GM12878 (cell line): Measurements from ENCODE around the gene P3H3. TPM values are rescaled to one million over a fixed set of nuclear protein-coding genes. Genes with fewer than 3 reads are reported as not detected.

Experiments
- ATAC-seq: fragments of 200-7000 bp; cut with Tn5 transposase; 3 replicates; pipeline ENCODE4 v1.9.1; 2020; ENCODE audit warnings: mild to moderate bottlenecking, moderate library complexity
- BruUV-seq: library from RNA; stranded (reverse); fragments of 400-500 nt; replicated peaks from 2 replicates; lab custom pipeline; 2021; lab: Mats Ljungman, UMichigan
- CTCF ChIA-PET: fragments of 300-600 bp; sonication (Branson Sonifier 250); formaldehyde crosslinking; extraction: SDS; loops from one replicate; lab custom pipeline; 2021; ENCODE audit warnings: inconsistent platforms; lab: Yijun Ruan, JAX
- POLR2A ChIA-PET: fragments of 350-600 bp; formaldehyde crosslinking; extraction: SDS; loops from one replicate; lab custom pipeline; 2021; ENCODE audit warnings: inconsistent platforms; lab: Charles Lee
- RAD21 ChIA-PET: fragments of 300-600 bp; sonication (Branson Sonifier 250); formaldehyde crosslinking; loops from one replicate; lab custom pipeline; 2023; ENCODE audit warnings: antibody characterized with exemption; ENCODE audit not compliant: unreplicated experiment; lab: Charles Lee
- SMC1A ChIA-PET: fragments of 300-600 bp; sonication (Branson Sonifier 250); formaldehyde crosslinking; loops from one replicate; lab custom pipeline; 2023; ENCODE audit not compliant: unreplicated experiment, uncharacterized antibody; lab: Charles Lee
- DNase-seq: peaks from one replicate; pipeline ENCODE4 v3.0.0-alpha.2; 2011; ENCODE audit warnings: low read depth, low spot score
- FAIRE-seq: peaks from 3 replicates; lab custom pipeline; 2011; peaks lifted over from hg19 to GRCh38; lab: Jason Lieb, UNC
- H2AFZ ChIP-seq: 2 replicates; pipeline ENCODE4 v1.6.0; 2011; ENCODE audit warnings: low read depth, low read length, control low read depth; ENCODE audit not compliant: control insufficient read depth
- H3K27ac ChIP-seq: 2 replicates; pipeline ENCODE4 v1.5.1; 2011; ENCODE audit warnings: control low read depth; ENCODE audit not compliant: control insufficient read depth, insufficient read depth
- H3K27me3 ChIP-seq, 2 experiments: replicated peaks in 1 of 2; 2 replicates each; pipeline versions ENCODE4 v1.6.0 to v1.6.1; 2011; ENCODE audit warnings: low read length in 1 of 2; ENCODE audit not compliant: control insufficient read depth in 2 of 2, insufficient read depth in 2 of 2
- H3K36me3 ChIP-seq, 2 experiments: 2 replicates each; pipeline ENCODE4 v1.5.1; 2011; ENCODE audit warnings: low read length in 1 of 2; ENCODE audit not compliant: control insufficient read depth in 2 of 2, insufficient read depth in 2 of 2
- H3K4me1 ChIP-seq: 2 replicates; pipeline ENCODE4 v1.6.1; 2011; ENCODE audit warnings: mild to moderate bottlenecking, low read length, moderate library complexity, mixed read lengths; ENCODE audit not compliant: control insufficient read depth, insufficient read depth
- H3K4me2 ChIP-seq: 2 replicates; pipeline ENCODE4 v1.6.0; 2011; ENCODE audit warnings: control low read depth; ENCODE audit not compliant: control insufficient read depth, insufficient read depth
- H3K4me3 ChIP-seq: fragments of 200-600 bp; sonication (generic); 2 replicates; pipeline ENCODE4 v1.5.1; 2016
- H3K79me2 ChIP-seq: 2 replicates; pipeline ENCODE4 v1.6.0; 2011; ENCODE audit warnings: low read length; ENCODE audit not compliant: control insufficient read depth, insufficient read depth
- H3K9ac ChIP-seq: 2 replicates; pipeline ENCODE4 v1.8.0; 2011; ENCODE audit warnings: low read length, control low read depth, mixed read lengths; ENCODE audit not compliant: control insufficient read depth, insufficient read depth
- H3K9me3 ChIP-seq: replicated peaks from 3 replicates; pipeline ENCODE4 v1.5.1; 2011; ENCODE audit warnings: mild to moderate bottlenecking, low read length; ENCODE audit not compliant: control insufficient read depth, insufficient read depth
- H4K20me1 ChIP-seq: 2 replicates; pipeline ENCODE4 v1.6.0; 2011; ENCODE audit not compliant: control insufficient read depth, insufficient read depth
- BACH1 ChIP-seq: fragments of 450-650 bp; IDR thresholded peaks from 2 replicates; pipeline ENCODE4 v1.6.1; 2017; ENCODE audit warnings: mild to moderate bottlenecking, borderline replicate concordance
- BHLHE40 ChIP-seq, 2 experiments: fragments of 450-650 bp in 1 of 2; IDR thresholded peaks; 2 replicates each; pipeline ENCODE4 v1.6.1; 2011 to 2017; ENCODE audit warnings: low read depth in 2 of 2, borderline replicate concordance in 1 of 2, improper control_type of control experiment in 1 of 2, low read length in 1 of 2, mild to moderate bottlenecking in 1 of 2
- CBX5 ChIP-seq: sonication (generic); IDR thresholded peaks from 2 replicates; pipeline ENCODE4 v1.6.1; 2016; ENCODE audit warnings: low read depth, moderate library complexity, mild to moderate bottlenecking, inconsistent platforms
- CHD1 ChIP-seq: IDR thresholded peaks from 2 replicates; pipeline ENCODE4 v1.6.1; 2012; ENCODE audit warnings: low read depth, low read length, improper control_type of control experiment
- GATAD2B ChIP-seq: fragments of 450-650 bp; conservative IDR thresholded peaks from 2 replicates; pipeline ENCODE4 v1.6.1; 2017; ENCODE audit warnings: low read depth, mild to moderate bottlenecking, moderate library complexity
- IKZF1 ChIP-seq: fragments of 450-650 bp; conservative IDR thresholded peaks from 2 replicates; pipeline ENCODE4 v1.6.1; 2017; ENCODE audit warnings: antibody characterized with exemption, mild to moderate bottlenecking
- NR2F1 ChIP-seq: fragments of 450-650 bp; conservative IDR thresholded peaks from 2 replicates; pipeline ENCODE4 v1.6.1; 2017; ENCODE audit warnings: mild to moderate bottlenecking
- NRF1 ChIP-seq: conservative IDR thresholded peaks from 2 replicates; pipeline ENCODE4 v1.6.1; 2011; ENCODE audit warnings: mild to moderate bottlenecking, low read depth, low read length, improper control_type of control experiment
- POLR2AphosphoS5 ChIP-seq: IDR thresholded peaks from 2 replicates; pipeline ENCODE4 v1.6.1; 2011; ENCODE audit warnings: mild to moderate bottlenecking, low read length, inconsistent platforms
- POU2F2 ChIP-seq: IDR thresholded peaks from 3 replicates; pipeline ENCODE4 v1.6.1; 2011; ENCODE audit warnings: low read depth, mild to moderate bottlenecking, low read length, borderline replicate concordance
- RAD21 ChIP-seq: IDR thresholded peaks from 2 replicates; pipeline ENCODE4 v1.6.1; 2011; ENCODE audit warnings: mild to moderate bottlenecking, low read depth, low read length, moderate library complexity; ENCODE audit not compliant: insufficient read depth
- RUNX3 ChIP-seq: IDR thresholded peaks from 2 replicates; pipeline ENCODE4 v1.6.1; 2012; ENCODE audit warnings: low read length, inconsistent platforms
- SMC3 ChIP-seq: IDR thresholded peaks from 2 replicates; pipeline ENCODE4 v1.6.1; 2011; ENCODE audit warnings: low read length, improper control_type of control experiment, borderline replicate concordance
- STAT1 ChIP-seq: fragments of 450-650 bp; conservative IDR thresholded peaks from 2 replicates; pipeline ENCODE4 v1.6.1; 2014; ENCODE audit warnings: antibody characterized with exemption, mild to moderate bottlenecking
- WGBS: methylation state at CpG from one replicate; pipeline ENCODE4 v1.1.6; 2016; ENCODE audit warnings: low lambda C conversion rate; ENCODE audit not compliant: insufficient replicate concordance, insufficient coverage; ENCODE audit errors: missing lambda C conversion rate; 5-methylcytosine and 5-hydroxymethylcytosine counted together
- in situ Hi-C: fragments of 300-500 bp; cut with MboI; formaldehyde crosslinking; loops from 9 replicates; pipeline ENCODE4 v1.14.3; 2018; ENCODE audit warnings: mixed read lengths
- intact Hi-C: fragments of 100-400 bp; cut with micrococcal nuclease; formaldehyde crosslinking; loops from one replicate; pipeline ENCODE4 v1.14.2; 2022; ENCODE audit not compliant: unreplicated experiment
- polyA plus RNA-seq, 11 experiments: library from polyadenylated mRNA; depleted of rRNA in 4 of 11; unstranded in 6 of 11; stranded (reverse) in 5 of 11; fragments of >200 nt; fragmentation: Nextera tagmentation in 4 of 11; fragmentation: Illumina TruSeq in 1 of 11; extraction: Ambion mirVana in 4 of 11; extraction: Trizol in 1 of 11; gene quantifications; 1 replicate in 1 of 11; 2 replicates in 10 of 11; pipeline versions ENCODE4 v1.2.1 to v1.2.3, GENCODE V29; 2011 to 2016; ENCODE audit warnings: inconsistent platforms in 2 of 11, missing spikeins in 2 of 11, low read depth in 1 of 11
- total RNA-seq, 4 experiments: library from RNA; depleted of rRNA in 3 of 4; stranded (reverse); fragments of >200 nt in 3 of 4; fragmentation: Illumina TruSeq in 1 of 4; extraction: Trizol in 1 of 4; gene quantifications; 2 replicates each; pipeline versions ENCODE4 v1.2.1 to v1.2.3, GENCODE V29; 2013 to 2021
- TF ChIP-seq, protein P1 (sequence below): fragments of 450-650 bp; conservative IDR thresholded peaks from 2 replicates; pipeline ENCODE4 v1.6.1; 2017; ENCODE audit warnings: mild to moderate bottlenecking, moderate library complexity
- TF ChIP-seq, protein P2 (sequence below): fragments of 450-650 bp; IDR thresholded peaks from 2 replicates; pipeline ENCODE4 v1.6.1; 2017; ENCODE audit warnings: mild to moderate bottlenecking, low read depth, inconsistent platforms; ENCODE audit not compliant: poor library complexity, severe bottlenecking
- TF ChIP-seq, protein P3 (sequence below): IDR thresholded peaks from 2 replicates; pipeline ENCODE4 v1.6.1; 2012; ENCODE audit warnings: low read depth, low read length, improper control_type of control experiment

P3H3 gene
- total and polyA plus RNA-seq, 10 of the 15 experiments (the other 5 are each of a cell fraction or from before 2014, with no cell fraction given), result 0.03 to 0.21 (median 0.05) TPM; not detected in 7

DNA sequence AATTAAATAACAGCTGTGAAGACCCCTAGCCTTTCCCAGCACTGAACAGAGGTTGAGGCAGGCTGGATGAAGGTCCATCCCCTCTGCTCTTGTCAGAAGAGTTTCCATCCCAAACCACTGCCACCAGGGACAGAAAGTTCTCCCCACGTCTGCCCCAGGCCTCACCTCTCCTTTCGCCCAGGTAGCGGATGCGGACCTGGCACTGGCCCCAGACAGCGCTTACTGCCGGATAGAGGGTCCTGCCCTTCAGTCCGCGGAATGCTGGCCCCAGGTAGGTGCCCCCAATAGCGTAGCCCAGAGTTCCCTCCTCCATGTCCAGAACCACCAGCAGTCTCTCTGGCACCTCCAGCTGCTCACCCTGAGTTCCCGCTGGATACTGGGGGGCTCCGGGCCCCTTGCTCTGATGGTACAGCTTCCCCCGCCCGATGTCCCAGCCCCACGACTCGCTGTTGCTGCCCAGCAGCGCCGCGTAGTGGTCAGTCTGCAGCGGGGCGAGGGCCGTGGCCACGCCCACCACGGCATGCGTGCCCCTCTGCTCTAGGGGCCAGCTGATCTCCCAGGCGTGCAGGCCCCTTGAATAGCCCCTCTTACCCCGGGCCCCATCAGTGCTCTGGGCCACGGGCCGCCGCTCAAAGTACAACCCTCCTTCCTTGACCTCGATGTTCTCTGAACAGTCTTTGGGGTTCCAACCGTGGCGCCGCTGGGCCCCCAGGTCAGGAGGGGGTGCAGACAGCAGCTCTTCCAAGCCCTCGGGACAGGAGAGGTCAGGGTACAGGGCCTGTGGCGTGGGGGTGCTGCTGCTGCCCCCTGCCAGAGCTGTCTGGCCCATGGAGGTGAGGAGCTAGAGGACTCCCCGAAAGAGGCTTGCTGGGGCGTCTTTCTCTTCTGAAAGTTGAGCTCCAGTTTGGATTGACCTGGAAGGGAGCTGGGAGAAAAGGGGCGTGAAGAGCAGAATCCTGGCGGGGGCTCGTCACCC is 44.2 kb downstream of the P3H3 start:
- peaks cover 30% of the 10 kb centered on the region for H3K4me1 ChIP-seq
- ATAC-seq (peak; percentile 71), FAIRE-seq (peak; percentile 49), DNase-seq (peak; percentile 26)
- 3% methylated on average over 36 of the region's 40 CpGs for WGBS
- intact Hi-C loops (loop anchor here (1.0 kb wide), 1 partner anchor 19 kb away; no protein-coding TSS in a partner anchor), in situ Hi-C loops (no loop called here)
- H3K79me2 ChIP-seq, result peaks cover 37% of the 10 kb centered on the region
- SMC1A ChIA-PET, result interaction anchor here (0.7 to 4.5 kb wide), 12 partner anchors 9 to 119 kb away, joined by 3 to 41 read pairs (median 4); partner anchors contain the start of genes C12orf57, CDCA3, MLF2 and RNU7-1
- H3K36me3 ChIP-seq, result peaks cover 20 to 31% of the 10 kb centered on the region in 2 experiments
- H4K20me1 ChIP-seq, result peaks cover 16% of the 10 kb centered on the region
- H2AFZ ChIP-seq, result no peak overlapping the region
- RAD21 ChIA-PET, result interaction anchor here (0.6 to 5.3 kb wide), 22 partner anchors 10 to 240 kb away, joined by 3 to 41 read pairs (median 4); partner anchors contain the start of genes C12orf57, CDCA3, LRRC23 and MLF2
- peak overlapping the region; percentile 73 for H3K9ac ChIP-seq
- POLR2A ChIA-PET, result interaction anchor here (0.6 to 5.0 kb wide), 23 partner anchors 9 to 183 kb away, joined by 3 to 52 read pairs (median 4); partner anchors contain the start of genes C12orf57, CDCA3, COPS7A and ENO2
- BruUV-seq, result TSS peak; percentile 64
- H3K4me2 ChIP-seq, result peak overlapping the region; percentile 100
- peak overlapping the region; percentile 36 for H3K27ac ChIP-seq
- CTCF ChIA-PET, result interaction anchor here (0.6 to 9.5 kb wide), 44 partner anchors 9 to 240 kb away, joined by 3 to 173 read pairs (median 5); partner anchors contain the start of genes C12orf57, C1R, C1RL and CDCA3
- no peaks in the 10 kb centered on the region for H3K27me3 ChIP-seq
- no peaks in the 10 kb centered on the region for H3K9me3 ChIP-seq
- H3K4me3 ChIP-seq, result peak overlapping the region; percentile 82
- peak; percentile 51 for TF ChIP-seq RAD21
- TF ChIP-seq SMC3, result peak; percentile 35; the same call in 1 of the 2 replicates
- TF ChIP-seq POU2F2, result peak; percentile 52; the same call in 1 of the 3 replicates
- TF ChIP-seq, protein P1, sequence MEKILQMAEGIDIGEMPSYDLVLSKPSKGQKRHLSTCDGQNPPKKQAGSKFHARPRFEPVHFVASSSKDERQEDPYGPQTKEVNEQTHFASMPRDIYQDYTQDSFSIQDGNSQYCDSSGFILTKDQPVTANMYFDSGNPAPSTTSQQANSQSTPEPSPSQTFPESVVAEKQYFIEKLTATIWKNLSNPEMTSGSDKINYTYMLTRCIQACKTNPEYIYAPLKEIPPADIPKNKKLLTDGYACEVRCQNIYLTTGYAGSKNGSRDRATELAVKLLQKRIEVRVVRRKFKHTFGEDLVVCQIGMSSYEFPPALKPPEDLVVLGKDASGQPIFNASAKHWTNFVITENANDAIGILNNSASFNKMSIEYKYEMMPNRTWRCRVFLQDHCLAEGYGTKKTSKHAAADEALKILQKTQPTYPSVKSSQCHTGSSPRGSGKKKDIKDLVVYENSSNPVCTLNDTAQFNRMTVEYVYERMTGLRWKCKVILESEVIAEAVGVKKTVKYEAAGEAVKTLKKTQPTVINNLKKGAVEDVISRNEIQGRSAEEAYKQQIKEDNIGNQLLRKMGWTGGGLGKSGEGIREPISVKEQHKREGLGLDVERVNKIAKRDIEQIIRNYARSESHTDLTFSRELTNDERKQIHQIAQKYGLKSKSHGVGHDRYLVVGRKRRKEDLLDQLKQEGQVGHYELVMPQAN, result peak; percentile 64; the same call in 1 of the 2 replicates
- peak; percentile 29; the same call in 1 of the 2 replicates for TF ChIP-seq IKZF1
- peak; percentile 68 for TF ChIP-seq BACH1
- peak; percentile 72; the same call in 1 of the 2 replicates for TF ChIP-seq GATAD2B
- 0 out of 2 replicates have a peak, but pooled peaks have one; percentile 3 for TF ChIP-seq NR2F1
- TF ChIP-seq POLR2AphosphoS5, result peak; percentile 14; the same call in 1 of the 2 replicates
- TF ChIP-seq CHD1, result no peak
- TF ChIP-seq, protein P2, sequence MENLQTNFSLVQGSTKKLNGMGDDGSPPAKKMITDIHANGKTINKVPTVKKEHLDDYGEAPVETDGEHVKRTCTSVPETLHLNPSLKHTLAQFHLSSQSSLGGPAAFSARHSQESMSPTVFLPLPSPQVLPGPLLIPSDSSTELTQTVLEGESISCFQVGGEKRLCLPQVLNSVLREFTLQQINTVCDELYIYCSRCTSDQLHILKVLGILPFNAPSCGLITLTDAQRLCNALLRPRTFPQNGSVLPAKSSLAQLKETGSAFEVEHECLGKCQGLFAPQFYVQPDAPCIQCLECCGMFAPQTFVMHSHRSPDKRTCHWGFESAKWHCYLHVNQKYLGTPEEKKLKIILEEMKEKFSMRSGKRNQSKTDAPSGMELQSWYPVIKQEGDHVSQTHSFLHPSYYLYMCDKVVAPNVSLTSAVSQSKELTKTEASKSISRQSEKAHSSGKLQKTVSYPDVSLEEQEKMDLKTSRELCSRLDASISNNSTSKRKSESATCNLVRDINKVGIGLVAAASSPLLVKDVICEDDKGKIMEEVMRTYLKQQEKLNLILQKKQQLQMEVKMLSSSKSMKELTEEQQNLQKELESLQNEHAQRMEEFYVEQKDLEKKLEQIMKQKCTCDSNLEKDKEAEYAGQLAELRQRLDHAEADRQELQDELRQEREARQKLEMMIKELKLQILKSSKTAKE, result no peak
- TF ChIP-seq CBX5, result no peak
- peak; percentile 54 to 78; a peak in 3 of 4 replicates for TF ChIP-seq BHLHE40 (IDR thresholded peaks at IDR 0.05; ENCODE audit: borderline replicate concordance in 1 of 2, low read depth in 2 of 2, low read length in 1 of 2)
- TF ChIP-seq RUNX3, result peak; percentile 48
- TF ChIP-seq, protein P3, sequence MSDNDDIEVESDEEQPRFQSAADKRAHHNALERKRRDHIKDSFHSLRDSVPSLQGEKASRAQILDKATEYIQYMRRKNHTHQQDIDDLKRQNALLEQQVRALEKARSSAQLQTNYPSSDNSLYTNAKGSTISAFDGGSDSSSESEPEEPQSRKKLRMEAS, result peak; percentile 83
- peak; percentile 68; the same call in 1 of the 2 replicates for TF ChIP-seq STAT1
- TF ChIP-seq NRF1, result no peak
